OCI-LY1 (cell line): ENCODE measurements around the gene GRAMD1B.

Source experiments
- H2AFZ ChIP-seq: fragments of 200-600 bp; sonication (generic), shearing (Covaris generic); 2 replicates; pipeline ENCODE4 v1.6.0; 2014; ENCODE audit warnings: antibody characterized with exemption, mild to moderate bottlenecking, low read length
- H3F3A ChIP-seq: fragments of 200-600 bp; sonication (generic), shearing (Covaris generic); 2 replicates; pipeline ENCODE4 v1.6.0; 2014; ENCODE audit warnings: mild to moderate bottlenecking, antibody characterized with exemption, low read length, moderate library complexity; ENCODE audit not compliant: insufficient read depth
- H3K27ac ChIP-seq: fragments of 200-600 bp; sonication (generic); 2 replicates; pipeline ENCODE4 v1.5.1; 2014; ENCODE audit warnings: low read length, mixed run types, mild to moderate bottlenecking, low read depth; ENCODE audit not compliant: poor library complexity, severe bottlenecking
- H3K27me3 ChIP-seq: fragments of 200-600 bp; sonication (generic); 2 replicates; pipeline ENCODE4 v1.6.0; 2014; ENCODE audit warnings: antibody characterized with exemption, mild to moderate bottlenecking, low read length, moderate library complexity; ENCODE audit not compliant: insufficient read depth
- H3K36me3 ChIP-seq: fragments of 200-600 bp; sonication (generic); 2 replicates; pipeline ENCODE4 v1.6.1; 2014; ENCODE audit warnings: mild to moderate bottlenecking, antibody characterized with exemption, low read length, moderate library complexity, mixed read lengths; ENCODE audit not compliant: insufficient read depth
- H3K4me1 ChIP-seq: fragments of 200-600 bp; sonication (generic); 2 replicates; pipeline ENCODE4 v1.5.1; 2014; ENCODE audit warnings: mild to moderate bottlenecking, low read length, moderate library complexity; ENCODE audit not compliant: insufficient read depth, severe bottlenecking
- H3K4me2 ChIP-seq: fragments of 200-600 bp; sonication (generic), shearing (Covaris generic); 2 replicates; pipeline ENCODE4 v1.6.1; 2014; ENCODE audit warnings: low read length
- H3K4me3 ChIP-seq: fragments of 200-600 bp; sonication (generic); 2 replicates; pipeline ENCODE4 v1.5.1; 2014; ENCODE audit warnings: low read length, low read depth, mild to moderate bottlenecking, mixed read lengths; ENCODE audit not compliant: poor library complexity, severe bottlenecking
- H3K79me2 ChIP-seq: fragments of 200-600 bp; shearing (Covaris generic); 2 replicates; pipeline ENCODE4 v1.6.1; 2016; ENCODE audit warnings: mixed run types, low read length, mixed read lengths; ENCODE audit not compliant: insufficient read depth
- H3K9ac ChIP-seq: fragments of 200-600 bp; sonication (generic), shearing (Covaris generic); 2 replicates; pipeline ENCODE4 v1.6.1; 2014; ENCODE audit warnings: mild to moderate bottlenecking, low read length, mixed read lengths
- H3K9me2 ChIP-seq: fragments of 200-600 bp; sonication (generic), shearing (Covaris generic); 2 replicates; pipeline ENCODE4 v1.6.1; 2014; ENCODE audit warnings: low read depth, mild to moderate bottlenecking, low read length, mixed read lengths
- H3K9me3 ChIP-seq: fragments of 200-600 bp; shearing (Covaris generic); 2 replicates; pipeline ENCODE4 v1.6.1; 2014; ENCODE audit warnings: low read length, mixed read lengths
- H4K20me1 ChIP-seq: fragments of 200-600 bp; sonication (generic), shearing (Covaris generic); 2 replicates; pipeline ENCODE4 v1.6.0; 2016; ENCODE audit warnings: mild to moderate bottlenecking, low read length; ENCODE audit not compliant: insufficient read depth
- CTCF ChIP-seq: fragments of 200-600 bp; sonication (generic), shearing (Covaris generic); IDR thresholded peaks from 2 replicates; pipeline ENCODE4 v1.5.1; 2017; ENCODE audit warnings: mild to moderate bottlenecking, antibody characterized with exemption, low read length, moderate library complexity, mixed read lengths
- EZH2 ChIP-seq: fragments of 200-600 bp; sonication (generic), shearing (Covaris generic); IDR thresholded peaks from 2 replicates; pipeline ENCODE4 v1.8.0; 2017; ENCODE audit warnings: borderline replicate concordance, mixed run types, mild to moderate bottlenecking, antibody characterized with exemption, low read length, moderate library complexity, mixed read lengths

Gene GRAMD1B

GRCh38 chr11:123481640-123482039 lies 51.6 kb downstream of the GRAMD1B start:
- Histone ChIP-seq H3K27ac (no peak overlapping the region), H3K4me3 (no peak overlapping the region), H3K4me2 (no peak overlapping the region), H4K20me1 (no peaks in the 10 kb centered on the region), H3K79me2 (no peaks in the 10 kb centered on the region), H3K36me3 (no peaks in the 10 kb centered on the region), H3K9ac (no peak overlapping the region), H3K9me3 (no peaks in the 10 kb centered on the region), H3F3A (no peaks in the 10 kb centered on the region), H3K27me3 (no peaks in the 10 kb centered on the region), H3K9me2 (no peaks in the 10 kb centered on the region), H2AFZ (no peak overlapping the region), H3K4me1 (no peaks in the 10 kb centered on the region)
- TF ChIP-seq CTCF (no peak), EZH2 (no peak)

GRCh38 chr11:123482218-123482617 lies 52.1 kb downstream of the GRAMD1B start:
- Histone ChIP-seq H2AFZ (no peak overlapping the region), H3K4me2 (no peak overlapping the region), H3K27me3 (no peaks in the 10 kb centered on the region), H3K9me3 (no peaks in the 10 kb centered on the region), H3K9ac (no peak overlapping the region), H3K4me3 (no peak overlapping the region), H3K36me3 (no peaks in the 10 kb centered on the region), H3K79me2 (no peaks in the 10 kb centered on the region), H3K27ac (no peak overlapping the region), H4K20me1 (no peaks in the 10 kb centered on the region), H3K9me2 (no peaks in the 10 kb centered on the region), H3K4me1 (no peaks in the 10 kb centered on the region), H3F3A (no peaks in the 10 kb centered on the region)
- TF ChIP-seq EZH2 = no peak
- no peak for TF ChIP-seq CTCF

GRCh38 chr11:123483058-123483457 lies 53.0 kb downstream of the GRAMD1B start:
- Histone ChIP-seq H4K20me1 (no peaks in the 10 kb centered on the region), H3K36me3 (no peaks in the 10 kb centered on the region), H3K9me3 (no peaks in the 10 kb centered on the region), H3K4me3 (no peak overlapping the region), H3K4me1 (no peaks in the 10 kb centered on the region), H3F3A (no peaks in the 10 kb centered on the region), H3K4me2 (no peak overlapping the region), H3K27ac (no peak overlapping the region), H3K9ac (no peak overlapping the region), H2AFZ (no peak overlapping the region), H3K9me2 (no peaks in the 10 kb centered on the region), H3K27me3 (no peaks in the 10 kb centered on the region), H3K79me2 (no peaks in the 10 kb centered on the region)
- TF ChIP-seq EZH2 (no peak), CTCF (no peak)
